ENCODE measurements around the gene ADIRF. TPM values are rescaled to one million over a fixed set of nuclear protein-coding genes. Genes with fewer than 3 reads are reported as not detected.

Gene ADIRF
- total and polyA plus RNA-seq, 9 of the 15 experiments (the other 6 are each of a cell fraction or from before 2014, with no cell fraction given) = 0.08 TPM; not detected in 8

DNA sequence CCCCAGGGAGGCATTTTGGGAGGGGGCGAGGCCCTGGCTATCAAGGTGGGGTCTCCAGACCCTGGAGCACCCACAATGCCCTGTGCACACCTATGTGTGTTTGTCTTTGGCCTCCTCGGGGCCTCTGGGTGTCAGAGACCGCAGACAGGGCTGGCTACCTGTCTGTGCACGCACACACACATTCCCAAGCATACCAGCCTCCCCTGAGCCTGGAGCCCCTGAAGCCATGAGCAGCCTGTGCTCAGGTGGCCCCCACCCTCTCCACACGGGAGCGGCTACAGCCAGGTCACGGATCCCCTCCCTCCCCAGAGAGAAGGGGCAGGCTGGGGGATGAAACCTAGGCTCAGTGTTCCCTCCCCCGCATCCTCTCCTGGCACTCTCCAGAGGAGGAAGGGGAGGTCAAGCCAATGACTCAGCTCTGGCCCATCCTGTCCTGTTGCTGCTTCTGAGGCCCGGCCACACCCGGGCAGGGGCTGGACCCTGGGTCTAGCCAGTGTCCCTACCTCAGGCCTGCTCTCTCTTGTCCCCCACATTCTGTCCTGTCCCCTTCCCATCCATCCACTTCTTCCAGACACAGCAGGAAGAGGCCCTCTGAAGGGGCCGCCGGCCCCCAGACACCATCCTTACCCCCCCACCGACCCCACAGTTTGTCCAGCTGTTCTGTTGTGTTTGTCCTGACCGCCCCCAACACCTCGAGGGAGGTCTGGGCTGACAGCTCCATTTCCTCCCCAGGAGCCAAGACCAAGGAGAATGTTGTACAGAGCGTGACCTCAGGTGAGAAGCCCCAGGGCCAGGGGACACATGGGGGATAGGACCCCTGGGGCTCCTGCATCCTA is 9.2 kb upstream of the ADIRF start (continued):
- TF ChIP-seq TCFL5 (CRISPR knock-in tag; conservative IDR thresholded peaks at IDR 0.05) (no peak), KDM1A (IDR thresholded peaks at IDR 0.05) (peak in 1 of 2 experiments; percentile 83; a peak in 2 of 4 replicates), HIVEP1 (CRISPR knock-in tag; IDR thresholded peaks at IDR 0.05) (no peak), GATAD2A (IDR thresholded peaks at IDR 0.05) (0 out of 2 replicates have a peak, but pooled peaks have one; percentile 29), ZNF124 (CRISPR knock-in tag; IDR thresholded peaks at IDR 0.05) (no peak), GTF2A2 (tag; IDR thresholded peaks at IDR 0.05) (no peak), KDM2B (CRISPR knock-in tag; IDR thresholded peaks at IDR 0.05) (no peak), PML (IDR thresholded peaks at IDR 0.05; ENCODE audit: low read length) (no peak), KLF16 (IDR thresholded peaks at IDR 0.05) (no peak), BDP1 (IDR thresholded peaks at IDR 0.05; ENCODE audit: insufficient read depth, insufficient read length) (no peak)
- TF ChIP-seq, protein P1, sequence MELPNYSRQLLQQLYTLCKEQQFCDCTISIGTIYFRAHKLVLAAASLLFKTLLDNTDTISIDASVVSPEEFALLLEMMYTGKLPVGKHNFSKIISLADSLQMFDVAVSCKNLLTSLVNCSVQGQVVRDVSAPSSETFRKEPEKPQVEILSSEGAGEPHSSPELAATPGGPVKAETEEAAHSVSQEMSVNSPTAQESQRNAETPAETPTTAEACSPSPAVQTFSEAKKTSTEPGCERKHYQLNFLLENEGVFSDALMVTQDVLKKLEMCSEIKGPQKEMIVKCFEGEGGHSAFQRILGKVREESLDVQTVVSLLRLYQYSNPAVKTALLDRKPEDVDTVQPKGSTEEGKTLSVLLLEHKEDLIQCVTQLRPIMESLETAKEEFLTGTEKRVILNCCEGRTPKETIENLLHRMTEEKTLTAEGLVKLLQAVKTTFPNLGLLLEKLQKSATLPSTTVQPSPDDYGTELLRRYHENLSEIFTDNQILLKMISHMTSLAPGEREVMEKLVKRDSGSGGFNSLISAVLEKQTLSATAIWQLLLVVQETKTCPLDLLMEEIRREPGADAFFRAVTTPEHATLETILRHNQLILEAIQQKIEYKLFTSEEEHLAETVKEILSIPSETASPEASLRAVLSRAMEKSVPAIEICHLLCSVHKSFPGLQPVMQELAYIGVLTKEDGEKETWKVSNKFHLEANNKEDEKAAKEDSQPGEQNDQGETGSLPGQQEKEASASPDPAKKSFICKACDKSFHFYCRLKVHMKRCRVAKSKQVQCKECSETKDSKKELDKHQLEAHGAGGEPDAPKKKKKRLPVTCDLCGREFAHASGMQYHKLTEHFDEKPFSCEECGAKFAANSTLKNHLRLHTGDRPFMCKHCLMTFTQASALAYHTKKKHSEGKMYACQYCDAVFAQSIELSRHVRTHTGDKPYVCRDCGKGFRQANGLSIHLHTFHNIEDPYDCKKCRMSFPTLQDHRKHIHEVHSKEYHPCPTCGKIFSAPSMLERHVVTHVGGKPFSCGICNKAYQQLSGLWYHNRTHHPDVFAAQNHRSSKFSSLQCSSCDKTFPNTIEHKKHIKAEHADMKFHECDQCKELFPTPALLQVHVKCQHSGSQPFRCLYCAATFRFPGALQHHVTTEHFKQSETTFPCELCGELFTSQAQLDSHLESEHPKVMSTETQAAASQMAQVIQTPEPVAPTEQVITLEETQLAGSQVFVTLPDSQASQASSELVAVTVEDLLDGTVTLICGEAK (IDR thresholded peaks at IDR 0.05) = no peak
- TF ChIP-seq, protein P1 (CRISPR knock-in tag; IDR thresholded peaks at IDR 0.05) = no peak
- TF ChIP-seq, protein P2, sequence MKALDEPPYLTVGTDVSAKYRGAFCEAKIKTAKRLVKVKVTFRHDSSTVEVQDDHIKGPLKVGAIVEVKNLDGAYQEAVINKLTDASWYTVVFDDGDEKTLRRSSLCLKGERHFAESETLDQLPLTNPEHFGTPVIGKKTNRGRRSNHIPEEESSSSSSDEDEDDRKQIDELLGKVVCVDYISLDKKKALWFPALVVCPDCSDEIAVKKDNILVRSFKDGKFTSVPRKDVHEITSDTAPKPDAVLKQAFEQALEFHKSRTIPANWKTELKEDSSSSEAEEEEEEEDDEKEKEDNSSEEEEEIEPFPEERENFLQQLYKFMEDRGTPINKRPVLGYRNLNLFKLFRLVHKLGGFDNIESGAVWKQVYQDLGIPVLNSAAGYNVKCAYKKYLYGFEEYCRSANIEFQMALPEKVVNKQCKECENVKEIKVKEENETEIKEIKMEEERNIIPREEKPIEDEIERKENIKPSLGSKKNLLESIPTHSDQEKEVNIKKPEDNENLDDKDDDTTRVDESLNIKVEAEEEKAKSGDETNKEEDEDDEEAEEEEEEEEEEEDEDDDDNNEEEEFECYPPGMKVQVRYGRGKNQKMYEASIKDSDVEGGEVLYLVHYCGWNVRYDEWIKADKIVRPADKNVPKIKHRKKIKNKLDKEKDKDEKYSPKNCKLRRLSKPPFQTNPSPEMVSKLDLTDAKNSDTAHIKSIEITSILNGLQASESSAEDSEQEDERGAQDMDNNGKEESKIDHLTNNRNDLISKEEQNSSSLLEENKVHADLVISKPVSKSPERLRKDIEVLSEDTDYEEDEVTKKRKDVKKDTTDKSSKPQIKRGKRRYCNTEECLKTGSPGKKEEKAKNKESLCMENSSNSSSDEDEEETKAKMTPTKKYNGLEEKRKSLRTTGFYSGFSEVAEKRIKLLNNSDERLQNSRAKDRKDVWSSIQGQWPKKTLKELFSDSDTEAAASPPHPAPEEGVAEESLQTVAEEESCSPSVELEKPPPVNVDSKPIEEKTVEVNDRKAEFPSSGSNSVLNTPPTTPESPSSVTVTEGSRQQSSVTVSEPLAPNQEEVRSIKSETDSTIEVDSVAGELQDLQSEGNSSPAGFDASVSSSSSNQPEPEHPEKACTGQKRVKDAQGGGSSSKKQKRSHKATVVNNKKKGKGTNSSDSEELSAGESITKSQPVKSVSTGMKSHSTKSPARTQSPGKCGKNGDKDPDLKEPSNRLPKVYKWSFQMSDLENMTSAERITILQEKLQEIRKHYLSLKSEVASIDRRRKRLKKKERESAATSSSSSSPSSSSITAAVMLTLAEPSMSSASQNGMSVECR (CRISPR knock-in tag; IDR thresholded peaks at IDR 0.05) = no peak
- TF ChIP-seq, protein P3, sequence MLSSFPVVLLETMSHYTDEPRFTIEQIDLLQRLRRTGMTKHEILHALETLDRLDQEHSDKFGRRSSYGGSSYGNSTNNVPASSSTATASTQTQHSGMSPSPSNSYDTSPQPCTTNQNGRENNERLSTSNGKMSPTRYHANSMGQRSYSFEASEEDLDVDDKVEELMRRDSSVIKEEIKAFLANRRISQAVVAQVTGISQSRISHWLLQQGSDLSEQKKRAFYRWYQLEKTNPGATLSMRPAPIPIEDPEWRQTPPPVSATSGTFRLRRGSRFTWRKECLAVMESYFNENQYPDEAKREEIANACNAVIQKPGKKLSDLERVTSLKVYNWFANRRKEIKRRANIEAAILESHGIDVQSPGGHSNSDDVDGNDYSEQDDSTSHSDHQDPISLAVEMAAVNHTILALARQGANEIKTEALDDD (IDR thresholded peaks at IDR 0.05) = no peak

All from K562 (cell line).